ENCODE results near the gene C19orf47. TPM values are rescaled to one million over a fixed set of nuclear protein-coding genes. Genes with fewer than 3 reads are reported as not detected.

The C19orf47 gene
- total and polyA plus RNA-seq, 2 donors (not counting 1 experiment from before 2014, with no cell fraction given): 5.1 to 9.1 TPM

- no peak overlapping the region for H2AFZ ChIP-seq (ENCODE audit: low read length)
These were observed 45.8 kb downstream of the C19orf47 start for GRCh38 chr19:40302224-40303011.

GRCh38 chr19:40300668-40301067, 47.5 kb downstream of the C19orf47 start:
- H4K20me1 ChIP-seq (ENCODE audit: control insufficient read depth, extremely low read depth, insufficient read depth, low read length): no peaks in the 10 kb centered on the region
- no peak overlapping the region for H3K4me3 ChIP-seq (replicated peaks in 1 of 4; ENCODE audit: control extremely low read depth in 1 of 4, insufficient read depth in 1 of 4, low read depth in 3 of 4, low read length in 4 of 4)
- no peak for TF ChIP-seq EZH2 (IDR thresholded peaks at IDR 0.05; ENCODE audit: low read length, missing control alignments)
- no peak for TF ChIP-seq CTCF (conservative IDR thresholded peaks at IDR 0.05 in 1 of 2, IDR thresholded peaks at IDR 0.05 in 1 of 2; ENCODE audit: low read depth in 1 of 2, low read length in 2 of 2)
- H3K27ac ChIP-seq (ENCODE audit: insufficient read depth, low read length): no peak overlapping the region
- no peak for DNase-seq (ENCODE audit: low read depth in 2 of 2)
- H3K79me2 ChIP-seq (ENCODE audit: control insufficient read depth, insufficient read depth, low read length): no peaks in the 10 kb centered on the region
- no peak overlapping the region for H2AFZ ChIP-seq (ENCODE audit: low read length)
- H3K9ac ChIP-seq (ENCODE audit: insufficient read depth, low read length): no peak overlapping the region
- H3K9me3 ChIP-seq (ENCODE audit: control insufficient read depth, insufficient read depth, low read depth, low read length): no peaks in the 10 kb centered on the region
- no peaks in the 10 kb centered on the region for H3K4me1 ChIP-seq (ENCODE audit: control insufficient read depth, extremely low read depth, insufficient read depth, low read length)
- H3K36me3 ChIP-seq (ENCODE audit: control insufficient read depth, insufficient read depth, low read length): no peaks in the 10 kb centered on the region
- no peak overlapping the region for H3K4me2 ChIP-seq (ENCODE audit: extremely low read depth, insufficient read depth, low read length)
- H3K27me3 ChIP-seq (ENCODE audit: control insufficient read depth, insufficient read depth, low read length): no peaks in the 10 kb centered on the region

More at GRCh38 chr19:40302224-40303011, 45.8 kb downstream of the C19orf47 start:
- Histone ChIP-seq H3K4me3 (replicated peaks in 1 of 4; ENCODE audit: control extremely low read depth in 1 of 4, insufficient read depth in 1 of 4, low read depth in 3 of 4, low read length in 4 of 4) (no peak overlapping the region), H3K4me1 (ENCODE audit: control insufficient read depth, extremely low read depth, insufficient read depth, low read length) (no peaks in the 10 kb centered on the region), H3K9me3 (ENCODE audit: control insufficient read depth, insufficient read depth, low read depth, low read length) (no peaks in the 10 kb centered on the region), H3K4me2 (ENCODE audit: extremely low read depth, insufficient read depth, low read length) (no peak overlapping the region), H3K79me2 (ENCODE audit: control insufficient read depth, insufficient read depth, low read length) (no peaks in the 10 kb centered on the region), H3K27ac (ENCODE audit: insufficient read depth, low read length) (no peak overlapping the region), H3K36me3 (ENCODE audit: control insufficient read depth, insufficient read depth, low read length) (no peaks in the 10 kb centered on the region), H3K27me3 (ENCODE audit: control insufficient read depth, insufficient read depth, low read length) (no peaks in the 10 kb centered on the region), H3K9ac (ENCODE audit: insufficient read depth, low read length) (no peak overlapping the region), H4K20me1 (ENCODE audit: control insufficient read depth, extremely low read depth, insufficient read depth, low read length) (no peaks in the 10 kb centered on the region)
- TF ChIP-seq CTCF (conservative IDR thresholded peaks at IDR 0.05 in 1 of 2, IDR thresholded peaks at IDR 0.05 in 1 of 2; ENCODE audit: low read depth in 1 of 2, low read length in 2 of 2): no peak
- TF ChIP-seq EZH2 (IDR thresholded peaks at IDR 0.05; ENCODE audit: low read length, missing control alignments): no peak
- no peak for DNase-seq (ENCODE audit: low read depth in 2 of 2)

GRCh38 chr19:40298026-40298425, 50.2 kb downstream of the C19orf47 start:
- DNase-seq (ENCODE audit: low read depth in 2 of 2): no peak
- Histone ChIP-seq H4K20me1 (ENCODE audit: control insufficient read depth, extremely low read depth, insufficient read depth, low read length) (no peaks in the 10 kb centered on the region), H3K9me3 (ENCODE audit: control insufficient read depth, insufficient read depth, low read depth, low read length) (no peaks in the 10 kb centered on the region), H3K4me1 (ENCODE audit: control insufficient read depth, extremely low read depth, insufficient read depth, low read length) (no peaks in the 10 kb centered on the region), H3K27ac (ENCODE audit: insufficient read depth, low read length) (no peak overlapping the region), H3K9ac (ENCODE audit: insufficient read depth, low read length) (no peak overlapping the region), H3K36me3 (ENCODE audit: control insufficient read depth, insufficient read depth, low read length) (no peaks in the 10 kb centered on the region), H3K4me2 (ENCODE audit: extremely low read depth, insufficient read depth, low read length) (no peak overlapping the region), H2AFZ (ENCODE audit: low read length) (no peak overlapping the region), H3K27me3 (ENCODE audit: control insufficient read depth, insufficient read depth, low read length) (no peaks in the 10 kb centered on the region), H3K79me2 (ENCODE audit: control insufficient read depth, insufficient read depth, low read length) (no peaks in the 10 kb centered on the region), H3K4me3 (replicated peaks in 1 of 4; ENCODE audit: control extremely low read depth in 1 of 4, insufficient read depth in 1 of 4, low read depth in 3 of 4, low read length in 4 of 4) (no peak overlapping the region)
- no peak for TF ChIP-seq CTCF (conservative IDR thresholded peaks at IDR 0.05 in 1 of 2, IDR thresholded peaks at IDR 0.05 in 1 of 2; ENCODE audit: low read depth in 1 of 2, low read length in 2 of 2)
- TF ChIP-seq EZH2 (IDR thresholded peaks at IDR 0.05; ENCODE audit: low read length, missing control alignments): no peak

Data from fibroblast of lung (primary cell).